Esophagus squamous epithelium (tissue), 5 donors: Measurements from ENCODE around the gene VSTM2L. TPM values are rescaled to one million over a fixed set of nuclear protein-coding genes. Genes with fewer than 3 reads are reported as not detected.

Source experiments
- DNase-seq: peaks from one replicate; lab custom pipeline; 2025; lab: John Stamatoyannopoulos, UW
- H3K27ac ChIP-seq, 4 donors: fragments of 200-600 bp; sonication (generic); one replicate each; pipeline ENCODE4 v1.5.1; 2016 to 2019; ENCODE audit warnings: mild to moderate bottlenecking in 1 of 4
- H3K27me3 ChIP-seq, 4 donors: fragments of 200-600 bp; sonication (generic); 1 replicate in 3 of 4; 2 replicates in 1 of 4; pipeline versions ENCODE4 v1.5.1 to v1.6.0; 2017 to 2021; ENCODE audit warnings: antibody characterized with exemption in 1 of 4
- H3K36me3 ChIP-seq, 3 donors: fragments of 200-600 bp; sonication (generic); one replicate each; pipeline ENCODE4 v1.5.1; 2016 to 2019
- H3K4me1 ChIP-seq, 3 donors: fragments of 200-600 bp; sonication (generic); one replicate each; pipeline ENCODE4 v1.5.1; 2017 to 2019
- H3K4me3 ChIP-seq, 4 donors: fragments of 200-600 bp; sonication (generic); 1 replicate in 3 of 4; 2 replicates in 1 of 4; pipeline ENCODE4 v1.5.1; 2016 to 2019; ENCODE audit warnings: mild to moderate bottlenecking in 2 of 4, moderate library complexity in 1 of 4
- H3K9me3 ChIP-seq, 3 donors: fragments of 200-600 bp; sonication (generic); one replicate each; pipeline ENCODE4 v1.5.1; 2016 to 2019
- CTCF ChIP-seq, 6 experiments: fragments of 450-650 bp in 4 of 6; fragments of 200-600 bp in 2 of 6; sonication (generic) in 2 of 6; IDR thresholded peaks; one replicate each; pipeline ENCODE4 v1.5.1; 2016 to 2019; ENCODE audit warnings: antibody characterized with exemption in 6 of 6, mild to moderate bottlenecking in 4 of 6, moderate library complexity in 4 of 6
- POLR2A ChIP-seq, 4 donors: fragments of 450-650 bp; IDR thresholded peaks; one replicate each; pipeline ENCODE4 v1.6.1; 2017; ENCODE audit warnings: antibody characterized with exemption in 4 of 4, mild to moderate bottlenecking in 4 of 4, moderate library complexity in 3 of 4
- WGBS, 2 donors: methylation state at CpG; one replicate each; pipeline ENCODE4 v1.1.5; 2018; 5-methylcytosine and 5-hydroxymethylcytosine counted together
- intact Hi-C: fragments of 100-400 bp; cut with DNase I; formaldehyde crosslinking; loops from one replicate; pipeline ENCODE4 v1.15.0; 2022
- total RNA-seq, 4 donors: library from RNA; depleted of rRNA; stranded (reverse); fragments of >200 nt; gene quantifications; one replicate each; pipeline ENCODE4 v1.1.0, GENCODE V29; 2016
- donor health status: DM: yes; HTN: yes; CAD: no.

Gene VSTM2L
- total RNA-seq, 4 donors from 2014 or later, result 0.38 to 2.6 (median 0.68) TPM

GRCh38 chr20:37875460-37876175 lies 27.3 kb upstream of the VSTM2L start:
- H3K4me3 ChIP-seq, result no peak overlapping the region
- H3K4me1 ChIP-seq, result peaks cover 0 to 2% (median 0%) of the 10 kb centered on the region in 3 donors
- 90 to 92% methylated on average over 20 to 21 of the region's 24 CpGs for WGBS, 2 donors
- H3K27me3 ChIP-seq, result no peaks in the 10 kb centered on the region
- TF ChIP-seq POLR2A (IDR thresholded peaks at IDR 0.05) (no peak), CTCF (IDR thresholded peaks at IDR 0.05) (no peak)
- H3K36me3 ChIP-seq, result peaks cover 8 to 54% (median 10%) of the 10 kb centered on the region in 3 donors
- intact Hi-C loops, result no loop called here
- no peak for DNase-seq
- H3K27ac ChIP-seq, result no peak overlapping the region
- H3K9me3 ChIP-seq, result no peaks in the 10 kb centered on the region

GRCh38 chr20:37876863-37877262 lies 26.1 kb upstream of the VSTM2L start:
- Histone ChIP-seq H3K4me3 (no peak overlapping the region), H3K36me3 (peaks cover 6 to 42% (median 8%) of the 10 kb centered on the region in 3 donors), H3K27ac (no peak overlapping the region), H3K27me3 (no peaks in the 10 kb centered on the region), H3K9me3 (no peaks in the 10 kb centered on the region), H3K4me1 (peaks cover 0 to 14% (median 0%) of the 10 kb centered on the region in 3 donors)
- intact Hi-C loops, result no loop called here
- DNase-seq, result no peak
- WGBS, 2 donors, result 80% methylated on average over 3 of the region's 7 CpGs; no CpG with 5 or more reads in 1 of the 2 donors
- TF ChIP-seq CTCF (IDR thresholded peaks at IDR 0.05) (no peak), POLR2A (IDR thresholded peaks at IDR 0.05) (no peak)

GRCh38 chr20:37877832-37878772 lies 24.8 kb upstream of the VSTM2L start:
- 73% methylated on average over 15 to 16 of the region's 20 CpGs for WGBS, 2 donors
- TF ChIP-seq POLR2A (IDR thresholded peaks at IDR 0.05), result no peak
- TF ChIP-seq CTCF (IDR thresholded peaks at IDR 0.05), result no peak
- Histone ChIP-seq H3K4me3 (no peak overlapping the region), H3K9me3 (no peaks in the 10 kb centered on the region), H3K4me1 (peaks cover 0 to 18% (median 0%) of the 10 kb centered on the region in 3 donors), H3K36me3 (peaks cover 0 to 29% (median 8%) of the 10 kb centered on the region in 3 donors), H3K27ac (no peak overlapping the region), H3K27me3 (peaks cover 0 to 5% (median 0%) of the 10 kb centered on the region in 4 donors)
- no peak for DNase-seq
- intact Hi-C loops, result no loop called here

- Histone ChIP-seq H3K4me1 (peaks cover 0 to 18% (median 0%) of the 10 kb centered on the region in 3 donors), H3K27ac (no peak overlapping the region), H3K4me3 (no peak overlapping the region), H3K36me3 (peaks cover 0 to 20% (median 2%) of the 10 kb centered on the region in 3 donors), H3K27me3 (peaks cover 0 to 8% (median 0%) of the 10 kb centered on the region in 4 donors), H3K9me3 (no peaks in the 10 kb centered on the region)
- intact Hi-C loops, result no loop called here
- DNase-seq, result no peak
- WGBS, 2 donors, result 75 to 76% methylated on average over 4 to 8 of the region's 12 CpGs
- no peak for TF ChIP-seq CTCF (IDR thresholded peaks at IDR 0.05)
Observed at GRCh38 chr20:37878835-37879599, 23.9 kb upstream of the VSTM2L start.
